Measurements from ENCODE around the gene KIAA0753. TPM values are rescaled to one million over a fixed set of nuclear protein-coding genes. Genes with fewer than 3 reads are reported as not detected.

KIAA0753 gene
- total RNA-seq, 2 donors from 2014 or later, result 6.9 to 13.5 TPM

DNA sequence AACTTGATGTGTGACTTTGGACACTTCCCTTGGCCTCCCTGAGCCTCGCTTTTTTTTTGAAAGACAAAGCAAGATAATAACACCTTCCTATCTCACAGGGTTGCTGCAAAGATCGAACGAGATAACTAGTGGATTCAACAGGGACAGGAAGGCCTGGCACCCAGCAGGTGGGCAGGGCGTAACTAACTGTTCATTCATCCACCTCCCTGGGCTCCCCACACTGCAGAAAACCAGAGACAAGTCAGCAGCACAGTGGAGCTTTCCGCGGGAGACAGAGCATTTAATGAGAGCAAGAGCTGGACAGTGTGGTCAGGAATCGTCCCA lies 43.9 kb upstream of the KIAA0753 start:
- 69 to 75% methylated on average over 7 of the region's 7 CpGs for WGBS, 2 donors
- ATAC-seq (no peak), DNase-seq (no peak)
- no peak overlapping the region for H3K27ac ChIP-seq
- no peaks in the 10 kb centered on the region for H3K27me3 ChIP-seq
- no peaks in the 10 kb centered on the region for H3K36me3 ChIP-seq (replicated peaks in 1 of 2; ENCODE audit: insufficient read depth in 1 of 2, low read depth in 2 of 2)
- TF ChIP-seq POLR2A (IDR thresholded peaks at IDR 0.05), result no peak
- TF ChIP-seq, protein P1, sequence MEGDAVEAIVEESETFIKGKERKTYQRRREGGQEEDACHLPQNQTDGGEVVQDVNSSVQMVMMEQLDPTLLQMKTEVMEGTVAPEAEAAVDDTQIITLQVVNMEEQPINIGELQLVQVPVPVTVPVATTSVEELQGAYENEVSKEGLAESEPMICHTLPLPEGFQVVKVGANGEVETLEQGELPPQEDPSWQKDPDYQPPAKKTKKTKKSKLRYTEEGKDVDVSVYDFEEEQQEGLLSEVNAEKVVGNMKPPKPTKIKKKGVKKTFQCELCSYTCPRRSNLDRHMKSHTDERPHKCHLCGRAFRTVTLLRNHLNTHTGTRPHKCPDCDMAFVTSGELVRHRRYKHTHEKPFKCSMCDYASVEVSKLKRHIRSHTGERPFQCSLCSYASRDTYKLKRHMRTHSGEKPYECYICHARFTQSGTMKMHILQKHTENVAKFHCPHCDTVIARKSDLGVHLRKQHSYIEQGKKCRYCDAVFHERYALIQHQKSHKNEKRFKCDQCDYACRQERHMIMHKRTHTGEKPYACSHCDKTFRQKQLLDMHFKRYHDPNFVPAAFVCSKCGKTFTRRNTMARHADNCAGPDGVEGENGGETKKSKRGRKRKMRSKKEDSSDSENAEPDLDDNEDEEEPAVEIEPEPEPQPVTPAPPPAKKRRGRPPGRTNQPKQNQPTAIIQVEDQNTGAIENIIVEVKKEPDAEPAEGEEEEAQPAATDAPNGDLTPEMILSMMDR (IDR thresholded peaks at IDR 0.05), result no peak
- H3K4me3 ChIP-seq, result no peak overlapping the region
- intact Hi-C loops (cut with DNase I), result no loop called here
- H3K4me1 ChIP-seq, result peaks cover 8% of the 10 kb centered on the region
- H3K9me3 ChIP-seq, result no peaks in the 10 kb centered on the region

- intact Hi-C loops (cut with DNase I), result no loop called here
- TF ChIP-seq, protein P1 (IDR thresholded peaks at IDR 0.05), result no peak
- TF ChIP-seq POLR2A (IDR thresholded peaks at IDR 0.05), result no peak
- H3K27ac ChIP-seq, result no peak overlapping the region
- no peaks in the 10 kb centered on the region for H3K27me3 ChIP-seq
- DNase-seq (no peak), ATAC-seq (no peak)
- 89 to 92% methylated on average over 3 of the region's 3 CpGs for whole genome bisulfite sequencing, 2 donors
- no peak overlapping the region for H3K4me3 ChIP-seq
- peaks cover 8% of the 10 kb centered on the region for H3K4me1 ChIP-seq
- no peaks in the 10 kb centered on the region for H3K36me3 ChIP-seq (replicated peaks in 1 of 2; ENCODE audit: insufficient read depth in 1 of 2, low read depth in 2 of 2)
- no peaks in the 10 kb centered on the region for H3K9me3 ChIP-seq
Measured at GRCh38 chr17:6683730-6684459, 43.4 kb upstream of the KIAA0753 start.

GRCh38 chr17:6683081-6683684 lies 42.7 kb upstream of the KIAA0753 start:
- no peak overlapping the region for H3K4me3 ChIP-seq
- intact Hi-C loops (cut with DNase I), result no loop called here
- DNase-seq, result peak in 2 of 4 donors; percentile 36 to 44
- no peak for TF ChIP-seq POLR2A (IDR thresholded peaks at IDR 0.05)
- TF ChIP-seq, protein P1 (IDR thresholded peaks at IDR 0.05), result no peak
- 28 to 48% methylated on average over 3 of the region's 3 CpGs for WGBS, 2 donors
- H3K27ac ChIP-seq, result no peak overlapping the region
- H3K4me1 ChIP-seq, result peaks cover 8% of the 10 kb centered on the region
- H3K27me3 ChIP-seq, result no peaks in the 10 kb centered on the region
- H3K36me3 ChIP-seq (replicated peaks in 1 of 2; ENCODE audit: insufficient read depth in 1 of 2, low read depth in 2 of 2), result no peaks in the 10 kb centered on the region
- no peak for ATAC-seq
- H3K9me3 ChIP-seq, result no peaks in the 10 kb centered on the region

- no peak for DNase-seq
Measured at GRCh38 chr17:6682339-6682738, 41.8 kb upstream of the KIAA0753 start.

More at GRCh38 chr17:6682339-6682738, 41.8 kb upstream of the KIAA0753 start:
- no peaks in the 10 kb centered on the region for H3K27me3 ChIP-seq
- no peaks in the 10 kb centered on the region for H3K9me3 ChIP-seq
- H3K4me3 ChIP-seq, result no peak overlapping the region
- no peak overlapping the region for H3K27ac ChIP-seq
- 92 to 99% methylated on average over 3 to 4 of the region's 4 CpGs for WGBS, 2 donors
- intact Hi-C loops (cut with DNase I), result no loop called here
- no peaks in the 10 kb centered on the region for H3K36me3 ChIP-seq (replicated peaks in 1 of 2; ENCODE audit: insufficient read depth in 1 of 2, low read depth in 2 of 2)
- ATAC-seq, result no peak
- TF ChIP-seq, protein P1 (IDR thresholded peaks at IDR 0.05), result no peak
- no peak for TF ChIP-seq POLR2A (IDR thresholded peaks at IDR 0.05)
- peaks cover 8% of the 10 kb centered on the region for H3K4me1 ChIP-seq
